Esophagus squamous epithelium (tissue), 4 donors: ENCODE data around the gene CCDC90B.
"Not testable (repeated sequence)": the region's sequence is repeated elsewhere in the genome, so short reads cannot be mapped to it uniquely, and the experiment has no call there.

Experiments
- POLR2A ChIP-seq, 4 donors: fragments of 450-650 bp; IDR thresholded peaks; one replicate each; pipeline ENCODE4 v1.6.1; 2017; ENCODE audit warnings: antibody characterized with exemption in 4 of 4, mild to moderate bottlenecking in 4 of 4, moderate library complexity in 3 of 4
- TF ChIP-seq, protein P1 (sequence below), 6 experiments: fragments of 450-650 bp in 4 of 6; fragments of 200-600 bp in 2 of 6; sonication (generic) in 2 of 6; IDR thresholded peaks; one replicate each; pipeline ENCODE4 v1.5.1; 2016 to 2019; ENCODE audit warnings: antibody characterized with exemption in 6 of 6, mild to moderate bottlenecking in 4 of 6, moderate library complexity in 4 of 6

DNA sequence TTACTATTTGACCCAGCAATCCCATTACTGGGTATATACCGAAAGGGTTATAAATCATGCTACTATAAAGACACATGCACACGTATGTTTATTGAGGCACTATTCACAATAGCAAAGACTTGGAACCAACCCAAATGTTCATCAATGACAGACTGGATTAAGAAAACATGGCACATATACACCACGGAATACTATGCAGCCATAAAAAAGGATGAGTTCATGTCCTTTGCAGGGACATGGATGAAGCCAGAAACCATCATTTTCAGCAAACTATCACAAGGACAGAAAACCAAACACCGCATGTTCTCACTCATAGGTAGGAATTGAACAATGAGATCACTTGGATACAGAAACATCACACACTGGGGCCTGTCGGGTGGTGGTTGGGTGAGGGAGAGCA, 14.4 kb downstream of the CCDC90B start:
- TF ChIP-seq, protein P1, sequence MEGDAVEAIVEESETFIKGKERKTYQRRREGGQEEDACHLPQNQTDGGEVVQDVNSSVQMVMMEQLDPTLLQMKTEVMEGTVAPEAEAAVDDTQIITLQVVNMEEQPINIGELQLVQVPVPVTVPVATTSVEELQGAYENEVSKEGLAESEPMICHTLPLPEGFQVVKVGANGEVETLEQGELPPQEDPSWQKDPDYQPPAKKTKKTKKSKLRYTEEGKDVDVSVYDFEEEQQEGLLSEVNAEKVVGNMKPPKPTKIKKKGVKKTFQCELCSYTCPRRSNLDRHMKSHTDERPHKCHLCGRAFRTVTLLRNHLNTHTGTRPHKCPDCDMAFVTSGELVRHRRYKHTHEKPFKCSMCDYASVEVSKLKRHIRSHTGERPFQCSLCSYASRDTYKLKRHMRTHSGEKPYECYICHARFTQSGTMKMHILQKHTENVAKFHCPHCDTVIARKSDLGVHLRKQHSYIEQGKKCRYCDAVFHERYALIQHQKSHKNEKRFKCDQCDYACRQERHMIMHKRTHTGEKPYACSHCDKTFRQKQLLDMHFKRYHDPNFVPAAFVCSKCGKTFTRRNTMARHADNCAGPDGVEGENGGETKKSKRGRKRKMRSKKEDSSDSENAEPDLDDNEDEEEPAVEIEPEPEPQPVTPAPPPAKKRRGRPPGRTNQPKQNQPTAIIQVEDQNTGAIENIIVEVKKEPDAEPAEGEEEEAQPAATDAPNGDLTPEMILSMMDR (IDR thresholded peaks at IDR 0.05): not testable (repeated sequence)
- not testable (repeated sequence) for TF ChIP-seq POLR2A (IDR thresholded peaks at IDR 0.05)
